GM12878 (cell line): ENCODE measurements around the gene PCGF6. TPM values are rescaled to one million over a fixed set of nuclear protein-coding genes. Genes with fewer than 3 reads are reported as not detected.
A peak's percentile ranks its signal among the peaks of the same experiment; 100 is the strongest.

Source experiments
- CBX5 ChIP-seq: sonication (generic); IDR thresholded peaks from 2 replicates; pipeline ENCODE4 v1.6.1; 2016; ENCODE audit warnings: low read depth, moderate library complexity, mild to moderate bottlenecking, inconsistent platforms
- CHD4 ChIP-seq: fragments of 200-600 bp; sonication (generic); IDR thresholded peaks from 2 replicates; pipeline ENCODE4 v1.6.1; 2016; ENCODE audit warnings: mild to moderate bottlenecking
- CREM ChIP-seq: IDR thresholded peaks from 2 replicates; pipeline ENCODE4 v1.6.1; 2014; ENCODE audit warnings: antibody characterized with exemption, low read depth
- EGR1 ChIP-seq, 2 experiments: IDR thresholded peaks; 1 replicate in 1 of 2; 2 replicates in 1 of 2; pipeline ENCODE4 v1.6.1; 2011 to 2012; ENCODE audit warnings: low read depth in 2 of 2, low read length in 2 of 2, borderline replicate concordance in 1 of 2, mild to moderate bottlenecking in 1 of 2, moderate library complexity in 1 of 2
- KDM1A ChIP-seq: fragments of 200-600 bp; sonication (generic); IDR thresholded peaks from 2 replicates; pipeline ENCODE4 v1.6.1; 2016; ENCODE audit warnings: borderline replicate concordance
- KLF5 ChIP-seq: fragments of 450-650 bp; IDR thresholded peaks from 2 replicates; pipeline ENCODE4 v1.6.1; 2014; ENCODE audit warnings: mild to moderate bottlenecking; ENCODE audit not compliant: partially characterized antibody
- MEF2A ChIP-seq: IDR thresholded peaks from 2 replicates; pipeline ENCODE4 v1.6.1; 2011; ENCODE audit warnings: low read depth, mild to moderate bottlenecking, low read length, moderate library complexity; ENCODE audit not compliant: insufficient read depth
- MTA3 ChIP-seq: IDR thresholded peaks from 2 replicates; pipeline ENCODE4 v1.6.1; 2012; ENCODE audit warnings: low read length, inconsistent platforms, borderline replicate concordance
- MYB ChIP-seq: fragments of 150-350 bp; IDR thresholded peaks from 2 replicates; pipeline ENCODE4 v1.6.1; 2014; ENCODE audit warnings: mild to moderate bottlenecking, low read depth, low read length, borderline replicate concordance
- MYC ChIP-seq: IDR thresholded peaks from 2 replicates; pipeline ENCODE4 v1.6.1; 2011; ENCODE audit warnings: mild to moderate bottlenecking, low read length, moderate library complexity, inconsistent platforms; ENCODE audit not compliant: insufficient read depth, insufficient replicate concordance, insufficient read length, severe bottlenecking
- NFIC ChIP-seq: IDR thresholded peaks from 2 replicates; pipeline ENCODE4 v1.6.1; 2012; ENCODE audit warnings: low read depth, mild to moderate bottlenecking, inconsistent platforms, low read length, moderate library complexity
- NFXL1 ChIP-seq: fragments of 450-650 bp; IDR thresholded peaks from 2 replicates; pipeline ENCODE4 v1.6.1; 2017; ENCODE audit warnings: antibody characterized with exemption, mild to moderate bottlenecking, borderline replicate concordance
- NRF1 ChIP-seq: conservative IDR thresholded peaks from 2 replicates; pipeline ENCODE4 v1.6.1; 2011; ENCODE audit warnings: mild to moderate bottlenecking, low read depth, low read length, improper control_type of control experiment
- PAX5 ChIP-seq: IDR thresholded peaks from 2 replicates; pipeline ENCODE4 v1.6.1; 2011; ENCODE audit warnings: low read depth, low read length, borderline replicate concordance
- RFX5 ChIP-seq: IDR thresholded peaks from 2 replicates; pipeline ENCODE4 v1.6.1; 2011; ENCODE audit warnings: low read depth, low read length, improper control_type of control experiment
- TARDBP ChIP-seq: IDR thresholded peaks from 2 replicates; pipeline ENCODE4 v1.6.1; 2016; ENCODE audit warnings: borderline replicate concordance
- TCF7 ChIP-seq: IDR thresholded peaks from 2 replicates; pipeline ENCODE4 v1.6.1; 2014; ENCODE audit warnings: antibody characterized with exemption, borderline replicate concordance
- YBX1 ChIP-seq: fragments of 450-650 bp; IDR thresholded peaks from 2 replicates; pipeline ENCODE4 v1.6.1; 2016; ENCODE audit warnings: antibody characterized with exemption
- polyA plus RNA-seq, 11 experiments: library from polyadenylated mRNA; depleted of rRNA in 4 of 11; unstranded in 6 of 11; stranded (reverse) in 5 of 11; fragments of >200 nt; fragmentation: Nextera tagmentation in 4 of 11; fragmentation: Illumina TruSeq in 1 of 11; extraction: Ambion mirVana in 4 of 11; extraction: Trizol in 1 of 11; gene quantifications; 1 replicate in 1 of 11; 2 replicates in 10 of 11; pipeline versions ENCODE4 v1.2.1 to v1.2.3, GENCODE V29; 2011 to 2016; ENCODE audit warnings: inconsistent platforms in 2 of 11, missing spikeins in 2 of 11, low read depth in 1 of 11
- total RNA-seq, 4 experiments: library from RNA; depleted of rRNA in 3 of 4; stranded (reverse); fragments of >200 nt in 3 of 4; fragmentation: Illumina TruSeq in 1 of 4; extraction: Trizol in 1 of 4; gene quantifications; 2 replicates each; pipeline versions ENCODE4 v1.2.1 to v1.2.3, GENCODE V29; 2013 to 2021
- TF ChIP-seq, protein P1 (sequence below): fragments of 450-650 bp; IDR thresholded peaks from 2 replicates; pipeline ENCODE4 v1.6.1; 2017; ENCODE audit warnings: mild to moderate bottlenecking, moderate library complexity
- TF ChIP-seq, protein P2 (sequence below): fragments of 450-650 bp; IDR thresholded peaks from 2 replicates; pipeline ENCODE4 v1.6.1; 2018; ENCODE audit warnings: borderline replicate concordance, mild to moderate bottlenecking; ENCODE audit not compliant: partially characterized antibody
- TF ChIP-seq, protein P3 (sequence below): IDR thresholded peaks from 2 replicates; pipeline ENCODE4 v1.6.1; 2011; ENCODE audit warnings: low read depth, low read length, improper control_type of control experiment, borderline replicate concordance
- TF ChIP-seq, protein P4 (sequence below): fragments of 450-650 bp; IDR thresholded peaks from 2 replicates; pipeline ENCODE4 v1.6.1; 2016; ENCODE audit warnings: mild to moderate bottlenecking

The PCGF6 gene
- total and polyA plus RNA-seq, 10 of the 15 experiments (the other 5 are each of a cell fraction or from before 2014, with no cell fraction given): 6.5 to 19.1 (median 12.7) TPM

DNA sequence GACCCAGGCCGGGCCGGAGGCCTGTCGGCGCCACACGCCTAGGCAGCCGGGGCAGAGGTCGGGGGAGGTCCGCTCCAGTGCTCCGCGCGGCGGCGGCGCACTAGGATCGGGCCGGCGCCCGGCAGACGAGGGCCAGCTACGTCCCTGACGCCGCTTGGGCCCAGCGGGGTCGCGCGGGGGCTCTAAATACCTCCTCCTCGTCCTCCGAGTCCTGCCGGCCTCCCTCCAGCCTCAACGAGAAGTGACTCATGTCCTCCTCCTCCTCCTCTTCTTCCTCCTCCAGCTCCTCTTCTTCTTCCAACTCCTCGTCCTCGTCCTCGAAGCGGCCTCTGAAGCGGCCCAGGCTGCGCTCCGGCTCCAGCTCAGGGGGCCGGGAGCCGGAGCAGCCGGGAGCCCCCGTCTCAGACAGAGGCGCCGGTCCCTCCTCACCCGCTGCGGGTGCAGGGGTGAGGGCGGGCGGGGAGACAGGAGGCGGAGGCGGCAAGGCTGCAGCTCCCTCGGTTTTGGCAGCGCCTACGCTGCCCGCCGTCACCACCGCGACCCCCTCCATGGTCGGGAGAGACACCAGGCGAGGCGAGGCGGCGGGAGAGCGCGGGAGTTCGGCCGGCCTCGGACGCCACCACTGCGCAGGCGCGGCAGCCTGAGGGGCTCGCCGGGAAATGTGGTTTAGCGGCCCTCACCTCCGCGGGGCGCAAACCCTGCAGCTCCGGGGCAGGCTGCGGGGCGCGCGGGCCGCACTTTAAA is at the start of gene PCGF6 (continued):
- TF ChIP-seq, protein P1, sequence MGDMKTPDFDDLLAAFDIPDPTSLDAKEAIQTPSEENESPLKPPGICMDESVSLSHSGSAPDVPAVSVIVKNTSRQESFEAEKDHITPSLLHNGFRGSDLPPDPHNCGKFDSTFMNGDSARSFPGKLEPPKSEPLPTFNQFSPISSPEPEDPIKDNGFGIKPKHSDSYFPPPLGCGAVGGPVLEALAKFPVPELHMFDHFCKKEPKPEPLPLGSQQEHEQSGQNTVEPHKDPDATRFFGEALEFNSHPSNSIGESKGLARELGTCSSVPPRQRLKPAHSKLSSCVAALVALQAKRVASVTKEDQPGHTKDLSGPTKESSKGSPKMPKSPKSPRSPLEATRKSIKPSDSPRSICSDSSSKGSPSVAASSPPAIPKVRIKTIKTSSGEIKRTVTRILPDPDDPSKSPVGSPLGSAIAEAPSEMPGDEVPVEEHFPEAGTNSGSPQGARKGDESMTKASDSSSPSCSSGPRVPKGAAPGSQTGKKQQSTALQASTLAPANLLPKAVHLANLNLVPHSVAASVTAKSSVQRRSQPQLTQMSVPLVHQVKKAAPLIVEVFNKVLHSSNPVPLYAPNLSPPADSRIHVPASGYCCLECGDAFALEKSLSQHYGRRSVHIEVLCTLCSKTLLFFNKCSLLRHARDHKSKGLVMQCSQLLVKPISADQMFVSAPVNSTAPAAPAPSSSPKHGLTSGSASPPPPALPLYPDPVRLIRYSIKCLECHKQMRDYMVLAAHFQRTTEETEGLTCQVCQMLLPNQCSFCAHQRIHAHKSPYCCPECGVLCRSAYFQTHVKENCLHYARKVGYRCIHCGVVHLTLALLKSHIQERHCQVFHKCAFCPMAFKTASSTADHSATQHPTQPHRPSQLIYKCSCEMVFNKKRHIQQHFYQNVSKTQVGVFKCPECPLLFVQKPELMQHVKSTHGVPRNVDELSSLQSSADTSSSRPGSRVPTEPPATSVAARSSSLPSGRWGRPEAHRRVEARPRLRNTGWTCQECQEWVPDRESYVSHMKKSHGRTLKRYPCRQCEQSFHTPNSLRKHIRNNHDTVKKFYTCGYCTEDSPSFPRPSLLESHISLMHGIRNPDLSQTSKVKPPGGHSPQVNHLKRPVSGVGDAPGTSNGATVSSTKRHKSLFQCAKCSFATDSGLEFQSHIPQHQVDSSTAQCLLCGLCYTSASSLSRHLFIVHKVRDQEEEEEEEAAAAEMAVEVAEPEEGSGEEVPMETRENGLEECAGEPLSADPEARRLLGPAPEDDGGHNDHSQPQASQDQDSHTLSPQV: no peak
- TF ChIP-seq CREM (peak; percentile 30; the same call in 1 of the 2 replicates), TCF7 (no peak), CHD4 (no peak), YBX1 (no peak), MEF2A (no peak), RFX5 (no peak), CBX5 (no peak), MTA3 (no peak), PAX5 (no peak), NFIC (no peak), NRF1 (peak; percentile 69), TARDBP (0 out of 2 replicates have a peak, but pooled peaks have one; percentile 43), MYC (no peak), NFXL1 (no peak), KLF5 (no peak), EGR1 (IDR thresholded peaks at IDR 0.05; ENCODE audit: borderline replicate concordance in 1 of 2, low read depth in 2 of 2, low read length in 2 of 2) (peak in 1 of 2 experiments; percentile 20; a peak in 1 of 3 replicates), MYB (no peak), KDM1A (no peak)
- TF ChIP-seq, protein P2, sequence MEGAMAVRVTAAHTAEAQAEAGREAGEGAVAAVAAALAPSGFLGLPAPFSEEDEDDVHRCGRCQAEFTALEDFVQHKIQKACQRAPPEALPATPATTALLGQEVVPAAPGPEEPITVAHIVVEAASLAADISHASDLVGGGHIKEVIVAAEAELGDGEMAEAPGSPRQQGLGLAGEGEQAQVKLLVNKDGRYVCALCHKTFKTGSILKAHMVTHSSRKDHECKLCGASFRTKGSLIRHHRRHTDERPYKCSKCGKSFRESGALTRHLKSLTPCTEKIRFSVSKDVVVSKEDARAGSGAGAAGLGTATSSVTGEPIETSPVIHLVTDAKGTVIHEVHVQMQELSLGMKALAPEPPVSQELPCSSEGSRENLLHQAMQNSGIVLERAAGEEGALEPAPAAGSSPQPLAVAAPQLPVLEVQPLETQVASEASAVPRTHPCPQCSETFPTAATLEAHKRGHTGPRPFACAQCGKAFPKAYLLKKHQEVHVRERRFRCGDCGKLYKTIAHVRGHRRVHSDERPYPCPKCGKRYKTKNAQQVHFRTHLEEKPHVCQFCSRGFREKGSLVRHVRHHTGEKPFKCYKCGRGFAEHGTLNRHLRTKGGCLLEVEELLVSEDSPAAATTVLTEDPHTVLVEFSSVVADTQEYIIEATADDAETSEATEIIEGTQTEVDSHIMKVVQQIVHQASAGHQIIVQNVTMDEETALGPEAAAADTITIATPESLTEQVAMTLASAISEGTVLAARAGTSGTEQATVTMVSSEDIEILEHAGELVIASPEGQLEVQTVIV: no peak
- TF ChIP-seq, protein P3, sequence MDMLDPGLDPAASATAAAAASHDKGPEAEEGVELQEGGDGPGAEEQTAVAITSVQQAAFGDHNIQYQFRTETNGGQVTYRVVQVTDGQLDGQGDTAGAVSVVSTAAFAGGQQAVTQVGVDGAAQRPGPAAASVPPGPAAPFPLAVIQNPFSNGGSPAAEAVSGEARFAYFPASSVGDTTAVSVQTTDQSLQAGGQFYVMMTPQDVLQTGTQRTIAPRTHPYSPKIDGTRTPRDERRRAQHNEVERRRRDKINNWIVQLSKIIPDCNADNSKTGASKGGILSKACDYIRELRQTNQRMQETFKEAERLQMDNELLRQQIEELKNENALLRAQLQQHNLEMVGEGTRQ: no peak
- TF ChIP-seq, protein P4, sequence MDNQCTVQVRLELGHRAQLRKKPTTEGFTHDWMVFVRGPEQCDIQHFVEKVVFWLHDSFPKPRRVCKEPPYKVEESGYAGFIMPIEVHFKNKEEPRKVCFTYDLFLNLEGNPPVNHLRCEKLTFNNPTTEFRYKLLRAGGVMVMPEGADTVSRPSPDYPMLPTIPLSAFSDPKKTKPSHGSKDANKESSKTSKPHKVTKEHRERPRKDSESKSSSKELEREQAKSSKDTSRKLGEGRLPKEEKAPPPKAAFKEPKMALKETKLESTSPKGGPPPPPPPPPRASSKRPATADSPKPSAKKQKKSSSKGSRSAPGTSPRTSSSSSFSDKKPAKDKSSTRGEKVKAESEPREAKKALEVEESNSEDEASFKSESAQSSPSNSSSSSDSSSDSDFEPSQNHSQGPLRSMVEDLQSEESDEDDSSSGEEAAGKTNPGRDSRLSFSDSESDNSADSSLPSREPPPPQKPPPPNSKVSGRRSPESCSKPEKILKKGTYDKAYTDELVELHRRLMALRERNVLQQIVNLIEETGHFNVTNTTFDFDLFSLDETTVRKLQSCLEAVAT: no peak
